ENCODE data around the gene ACER3.
A peak's percentile ranks its signal among the peaks of the same experiment; 100 is the strongest.
"Not testable (repeated sequence)": the region's sequence is repeated elsewhere in the genome, so short reads cannot be mapped to it uniquely, and the experiment has no call there.

Gene ACER3

GRCh38 chr11:77031599-77031998 is 170.9 kb downstream of the ACER3 start:
- DNase-seq (ENCODE audit: insufficient read length, low spot score) (no peak), FAIRE-seq (no peak)

DNA sequence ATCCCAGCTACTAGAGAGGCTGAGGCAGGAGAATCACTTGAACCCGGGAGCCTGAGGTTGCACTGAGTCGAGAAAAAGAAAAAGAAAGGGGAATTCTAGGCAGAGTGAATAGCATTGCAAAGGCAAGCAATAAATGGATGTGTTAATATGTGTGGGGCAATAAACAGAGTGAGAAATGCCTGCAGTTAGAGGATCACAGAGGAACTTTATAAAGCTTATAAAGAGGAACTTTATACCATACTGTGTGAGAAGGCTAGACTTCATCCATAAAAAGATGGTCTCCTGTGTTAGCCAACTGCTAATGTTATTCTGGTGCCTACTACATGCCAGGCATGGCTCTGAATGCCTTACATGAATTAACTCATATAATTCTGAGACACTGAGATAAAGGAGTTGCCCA is 174.3 kb downstream of the ACER3 start:
- DNase-seq (ENCODE audit: insufficient read length, low spot score): no peak
- no peak for FAIRE-seq

DNA sequence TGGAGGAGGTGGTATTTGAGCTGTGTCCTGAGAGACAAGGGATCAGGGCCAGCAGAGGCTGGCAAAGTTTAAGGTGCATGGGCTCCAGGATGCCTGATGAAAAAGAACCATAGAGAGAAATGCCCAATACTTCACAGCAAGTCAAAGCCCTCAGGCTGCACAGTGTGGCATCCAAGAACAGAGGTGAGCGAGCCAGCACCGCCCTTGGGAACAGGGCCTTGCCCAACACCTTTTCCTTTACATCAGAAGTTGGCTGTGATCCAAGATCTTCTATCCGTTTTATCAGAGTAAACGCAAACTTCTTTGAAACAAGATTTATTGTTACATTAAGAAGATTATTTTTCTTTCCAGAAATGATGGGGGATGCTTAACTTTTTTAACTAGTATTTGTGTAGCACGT is 174.9 kb downstream of the ACER3 start:
- FAIRE-seq (no peak), DNase-seq (ENCODE audit: insufficient read length, low spot score) (no peak)

GRCh38 chr11:77036398-77036797 is 175.7 kb downstream of the ACER3 start:
- DNase-seq (ENCODE audit: insufficient read length, low spot score) (no peak), FAIRE-seq (no peak)

DNA sequence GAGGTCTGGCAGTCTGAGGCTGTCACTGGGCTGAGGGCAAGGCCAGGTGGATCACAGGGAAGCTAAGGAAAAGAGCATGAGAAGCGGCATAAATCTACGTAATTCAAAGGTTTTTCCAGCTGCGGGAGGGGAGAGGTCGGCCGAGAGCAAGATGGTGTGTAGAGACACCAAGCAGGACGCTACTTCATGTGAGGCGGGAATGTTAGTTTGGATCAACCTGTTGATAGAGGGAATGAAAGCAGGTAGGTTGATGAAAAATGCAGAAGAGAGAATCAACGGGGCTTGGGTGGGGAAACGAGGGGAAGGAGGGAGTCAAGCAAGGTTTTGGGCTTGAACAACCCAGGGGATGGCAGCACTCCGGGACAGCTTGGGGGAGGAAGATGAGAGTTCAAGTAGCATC is 176.3 kb downstream of the ACER3 start:
- DNase-seq (ENCODE audit: insufficient read length, low spot score): no peak

GRCh38 chr11:77038029-77038824 is 177.5 kb downstream of the ACER3 start:
- no peak for FAIRE-seq

More for the DNA sequence above, 176.3 kb downstream of the ACER3 start:
- FAIRE-seq: no peak

DNA sequence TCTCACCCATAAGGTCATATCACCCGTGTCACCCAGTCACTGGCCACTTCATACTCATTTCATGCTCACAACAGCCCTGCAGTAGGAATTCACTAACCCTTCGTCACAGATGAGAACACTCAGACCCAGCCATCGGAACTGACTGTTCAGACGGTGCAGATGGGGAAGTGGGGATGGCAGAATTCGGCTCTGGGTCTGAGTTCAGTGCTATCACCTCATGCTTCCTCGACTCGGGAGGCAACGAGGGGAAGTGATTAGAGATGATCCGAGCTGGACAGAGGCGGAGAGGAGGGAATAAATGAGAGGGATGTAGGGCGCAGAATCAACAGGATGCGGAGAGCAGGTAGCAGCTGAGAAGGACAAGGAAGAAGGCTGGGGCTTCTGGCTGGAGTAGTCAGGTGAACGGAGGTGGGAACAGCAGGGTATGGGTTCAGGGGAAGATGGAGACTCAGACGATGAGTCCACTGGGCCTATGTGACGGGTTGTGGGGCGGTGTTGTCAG is 178.2 kb downstream of the ACER3 start:
- FAIRE-seq (no peak), DNase-seq (ENCODE audit: insufficient read length, low spot score) (no peak)

More at GRCh38 chr11:77038029-77038824, 177.5 kb downstream of the ACER3 start:
- DNase-seq (ENCODE audit: insufficient read length, low spot score): no peak

DNA sequence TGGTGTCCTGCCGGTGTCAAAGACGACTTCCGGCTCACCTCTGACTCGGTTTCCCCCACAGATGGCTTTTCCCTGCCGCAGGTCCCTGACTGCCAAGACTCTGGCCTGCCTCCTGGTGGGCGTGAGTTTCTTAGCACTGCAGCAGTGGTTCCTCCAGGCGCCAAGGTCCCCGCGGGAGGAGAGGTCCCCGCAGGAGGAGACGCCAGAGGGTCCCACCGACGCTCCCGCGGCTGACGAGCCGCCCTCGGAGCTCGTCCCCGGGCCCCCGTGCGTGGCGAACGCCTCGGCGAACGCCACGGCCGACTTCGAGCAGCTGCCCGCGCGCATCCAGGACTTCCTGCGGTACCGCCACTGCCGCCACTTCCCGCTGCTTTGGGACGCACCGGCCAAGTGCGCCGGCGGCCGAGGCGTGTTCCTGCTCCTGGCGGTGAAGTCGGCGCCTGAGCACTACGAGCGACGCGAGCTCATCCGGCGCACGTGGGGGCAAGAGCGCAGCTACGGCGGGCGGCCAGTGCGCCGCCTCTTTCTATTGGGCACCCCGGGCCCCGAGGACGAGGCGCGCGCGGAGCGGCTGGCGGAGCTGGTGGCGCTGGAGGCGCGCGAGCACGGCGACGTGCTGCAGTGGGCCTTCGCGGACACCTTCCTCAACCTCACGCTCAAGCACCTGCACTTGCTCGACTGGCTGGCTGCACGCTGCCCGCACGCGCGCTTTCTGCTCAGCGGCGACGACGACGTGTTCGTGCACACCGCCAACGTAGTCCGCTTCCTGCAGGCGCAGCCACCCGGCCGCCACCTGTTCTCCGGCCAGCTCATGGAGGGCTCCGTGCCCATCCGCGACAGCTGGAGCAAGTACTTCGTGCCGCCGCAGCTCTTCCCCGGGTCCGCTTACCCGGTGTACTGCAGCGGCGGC is 179.0 kb downstream of the ACER3 start:
- FAIRE-seq: no peak
- DNase-seq (ENCODE audit: insufficient read length, low spot score): peak; percentile 46

DNA sequence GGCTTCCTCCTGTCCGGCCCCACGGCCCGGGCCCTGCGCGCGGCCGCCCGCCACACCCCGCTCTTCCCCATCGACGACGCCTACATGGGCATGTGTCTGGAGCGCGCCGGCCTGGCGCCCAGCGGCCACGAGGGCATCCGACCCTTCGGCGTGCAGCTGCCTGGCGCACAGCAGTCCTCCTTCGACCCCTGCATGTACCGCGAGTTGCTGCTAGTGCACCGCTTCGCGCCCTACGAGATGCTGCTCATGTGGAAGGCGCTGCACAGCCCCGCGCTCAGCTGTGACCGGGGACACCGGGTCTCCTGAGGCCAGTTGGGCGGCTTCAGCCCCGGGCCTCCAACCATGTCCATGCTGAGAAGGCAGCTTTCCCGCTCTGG is 179.7 kb downstream of the ACER3 start:
- FAIRE-seq (no peak), DNase-seq (ENCODE audit: insufficient read length, low spot score) (no peak)

GRCh38 chr11:77040889-77041288 is 180.2 kb downstream of the ACER3 start:
- DNase-seq (ENCODE audit: insufficient read length, low spot score) (no peak), FAIRE-seq (no peak)

GRCh38 chr11:77042111-77042726 is 181.5 kb downstream of the ACER3 start:
- FAIRE-seq (no peak), DNase-seq (ENCODE audit: insufficient read length, low spot score) (no peak)

DNA sequence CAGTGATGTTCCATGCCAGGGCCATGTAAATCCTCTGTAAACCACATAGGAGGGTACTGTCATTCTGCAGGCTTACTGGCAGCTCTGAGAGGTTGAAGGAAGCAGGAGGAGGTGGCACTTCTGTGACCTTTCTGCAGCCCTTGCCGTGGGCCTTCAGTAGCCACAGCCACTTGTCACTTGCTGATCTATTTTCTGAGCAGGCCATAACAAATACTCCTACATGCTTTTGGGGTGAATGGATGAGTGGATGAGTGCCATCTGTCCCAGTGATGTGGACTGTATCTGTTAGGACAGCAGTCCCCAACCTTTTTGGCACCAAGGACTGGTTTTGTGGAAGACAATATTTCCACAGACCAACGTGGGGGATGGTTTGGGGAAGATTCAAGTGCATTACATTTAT is 183.6 kb downstream of the ACER3 start:
- no peak for FAIRE-seq

DNA sequence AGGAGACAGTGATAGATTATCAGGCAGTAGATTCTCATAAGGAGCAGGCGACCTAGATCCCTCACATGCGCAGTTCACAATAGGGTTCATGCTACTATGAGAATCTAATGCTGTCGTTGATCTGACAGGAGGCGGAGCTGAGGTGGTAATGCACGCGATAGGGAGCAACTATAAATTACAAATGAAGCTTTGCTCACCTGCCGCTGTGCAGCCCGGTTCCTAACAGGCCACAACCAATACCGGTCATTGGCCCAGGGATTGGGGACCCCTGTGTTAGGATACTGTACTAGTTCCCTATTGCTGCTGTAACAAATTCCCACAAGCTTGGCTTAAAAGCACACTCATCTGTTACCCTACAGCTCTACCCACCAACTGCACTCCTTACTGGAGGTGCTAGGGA is 184.2 kb downstream of the ACER3 start:
- DNase-seq (ENCODE audit: insufficient read length, low spot score): no peak
- no peak for FAIRE-seq

More for the DNA sequence above, 183.6 kb downstream of the ACER3 start:
- no peak for DNase-seq (ENCODE audit: insufficient read length, low spot score)

- FAIRE-seq: no peak
- peak; percentile 69 for DNase-seq (ENCODE audit: insufficient read length, low spot score)
Measured at GRCh38 chr11:77046060-77046501, 185.4 kb downstream of the ACER3 start.

DNA sequence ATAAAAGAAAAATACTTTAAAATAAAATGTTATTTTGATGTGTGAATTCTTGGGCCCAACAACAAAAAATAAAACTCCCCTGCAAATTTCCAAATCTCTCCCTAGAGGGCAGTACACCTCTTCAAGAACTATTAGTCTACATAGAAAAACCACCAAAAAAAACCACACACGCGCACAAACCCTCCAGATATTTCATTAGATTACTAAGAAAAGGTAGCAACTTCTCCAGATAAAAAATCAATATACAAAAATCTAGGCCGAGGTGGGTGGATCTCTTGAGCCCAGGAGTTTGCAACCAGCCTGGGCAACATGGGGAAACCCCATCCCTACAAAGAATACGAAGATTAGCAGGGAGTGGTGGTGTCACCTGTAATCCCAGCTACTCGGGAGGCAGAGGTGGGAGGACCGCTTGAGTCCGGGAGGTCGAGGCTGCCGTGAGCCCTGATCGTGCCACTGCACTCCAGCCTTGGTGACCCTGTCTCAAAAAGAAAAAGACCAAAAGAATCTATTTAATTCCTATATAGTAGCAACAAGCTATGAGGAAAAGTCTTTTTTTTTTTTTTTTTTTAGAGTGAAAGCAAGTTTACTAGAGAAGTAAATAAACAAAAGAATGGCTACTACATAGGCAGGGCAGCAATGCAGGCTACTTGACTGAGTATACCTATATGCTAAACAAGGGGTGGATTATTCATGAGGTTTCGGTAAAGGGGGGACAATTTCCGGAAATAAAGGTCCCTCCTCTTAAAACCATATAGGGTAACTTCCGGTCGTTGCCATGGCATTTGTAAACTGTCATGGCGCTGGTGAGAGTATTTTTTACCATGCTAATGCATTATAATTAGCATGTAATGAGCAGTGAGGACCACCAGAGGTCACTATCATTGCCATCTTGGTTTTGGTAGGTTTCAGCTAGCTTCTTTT is 186.5 kb downstream of the ACER3 start:
- DNase-seq (ENCODE audit: insufficient read length, low spot score): peak; percentile 61
- FAIRE-seq: peak; percentile 60

DNA sequence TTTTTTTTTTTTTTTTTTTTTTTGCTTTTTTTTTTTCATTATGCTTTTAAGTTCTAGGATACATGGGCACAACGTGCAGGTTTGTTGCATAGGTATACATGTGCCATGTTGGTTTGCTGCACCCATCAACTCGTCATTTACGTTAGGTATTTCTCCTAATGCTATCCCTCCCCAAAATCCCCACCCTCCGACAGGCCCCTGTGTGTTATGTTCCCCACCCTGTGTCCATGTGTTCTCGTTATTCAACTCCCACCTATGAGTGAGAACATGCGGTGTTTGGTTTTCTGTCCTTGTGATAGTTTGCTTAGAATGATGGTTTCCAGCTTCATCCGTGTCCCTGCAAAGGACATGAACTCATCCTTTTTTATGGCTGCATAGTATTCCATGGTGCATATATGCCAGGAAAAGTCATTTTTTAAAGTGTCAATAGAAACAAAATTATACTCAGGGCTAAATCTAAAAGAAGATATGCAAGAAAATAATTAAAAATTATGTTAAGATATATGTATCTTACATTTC is 187.3 kb downstream of the ACER3 start:
- DNase-seq (ENCODE audit: insufficient read length, low spot score); FAIRE-seq: not testable (repeated sequence)

- FAIRE-seq (no peak), DNase-seq (ENCODE audit: insufficient read length, low spot score) (no peak)
Measured at GRCh38 chr11:77049026-77049425, 188.3 kb downstream of the ACER3 start.

DNA sequence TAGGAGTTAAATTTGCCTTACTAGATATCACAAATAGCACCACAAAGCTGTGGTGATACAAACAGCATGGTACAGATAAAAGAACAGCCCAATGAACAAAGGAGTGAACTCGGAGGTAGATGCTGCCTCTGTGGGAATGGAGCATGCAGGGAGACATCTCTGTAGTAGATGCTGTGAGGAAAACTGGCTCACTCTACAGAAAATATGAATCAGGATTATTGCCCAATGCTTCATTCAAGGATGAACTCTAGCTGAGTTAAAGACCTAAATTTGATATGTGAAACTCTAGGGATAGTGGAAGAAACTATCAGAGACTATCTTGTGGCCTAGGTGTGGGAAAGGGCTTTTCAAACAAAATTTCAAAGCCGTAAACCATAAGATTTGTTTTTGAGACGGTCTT is 190.8 kb downstream of the ACER3 start:
- DNase-seq (ENCODE audit: insufficient read length, low spot score): no peak
- FAIRE-seq: no peak

GRCh38 chr11:77052518-77052917 is 191.8 kb downstream of the ACER3 start:
- no peak for DNase-seq (ENCODE audit: insufficient read length, low spot score)
- no peak for FAIRE-seq
